GM13977 (cell line): ENCODE data around the gene KLHL1.

Experiments used
- DNase-seq: peaks from one replicate; pipeline ENCODE4 v3.0.0; 2012; ENCODE audit warnings: low spot score
- in situ Hi-C: fragments of 300-500 bp; cut with MboI; formaldehyde crosslinking; loops from one replicate; pipeline ENCODE4 v1.12.0; 2022; ENCODE audit warnings: low sequenced_read_pairs, low pct_unique_long_range_greater_than_20kb, mixed read lengths, inconsistent platforms; ENCODE audit not compliant: unreplicated experiment
- TF ChIP-seq, protein P1 (sequence below): IDR thresholded peaks from 2 replicates; pipeline ENCODE4 v1.5.1; 2012; ENCODE audit warnings: mild to moderate bottlenecking, control low read depth; ENCODE audit not compliant: insufficient read depth; ENCODE audit errors: extremely low read depth, missing control alignments

The KLHL1 gene

DNA sequence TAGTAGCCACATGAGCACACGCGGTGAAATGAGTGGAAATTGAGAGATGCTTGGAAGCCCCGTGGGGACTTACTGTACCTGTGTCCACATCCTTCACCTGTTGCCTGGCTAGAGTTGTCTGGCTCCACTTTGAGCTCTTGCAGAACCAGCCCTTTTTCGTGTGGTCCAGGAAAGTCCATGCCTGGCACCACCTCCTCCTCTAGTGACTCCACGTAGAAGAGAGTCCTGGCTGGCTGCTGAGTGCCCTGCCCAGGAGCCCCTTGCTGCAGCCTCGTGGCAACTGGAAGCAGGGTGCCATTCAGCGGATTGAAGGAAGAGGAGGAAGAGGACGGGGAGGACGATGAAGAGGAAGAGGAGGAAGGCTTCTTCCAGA is 1.1 kb downstream of the KLHL1 start:
- in situ Hi-C loops, result no loop called here
- DNase-seq, result no peak
- TF ChIP-seq, protein P1, sequence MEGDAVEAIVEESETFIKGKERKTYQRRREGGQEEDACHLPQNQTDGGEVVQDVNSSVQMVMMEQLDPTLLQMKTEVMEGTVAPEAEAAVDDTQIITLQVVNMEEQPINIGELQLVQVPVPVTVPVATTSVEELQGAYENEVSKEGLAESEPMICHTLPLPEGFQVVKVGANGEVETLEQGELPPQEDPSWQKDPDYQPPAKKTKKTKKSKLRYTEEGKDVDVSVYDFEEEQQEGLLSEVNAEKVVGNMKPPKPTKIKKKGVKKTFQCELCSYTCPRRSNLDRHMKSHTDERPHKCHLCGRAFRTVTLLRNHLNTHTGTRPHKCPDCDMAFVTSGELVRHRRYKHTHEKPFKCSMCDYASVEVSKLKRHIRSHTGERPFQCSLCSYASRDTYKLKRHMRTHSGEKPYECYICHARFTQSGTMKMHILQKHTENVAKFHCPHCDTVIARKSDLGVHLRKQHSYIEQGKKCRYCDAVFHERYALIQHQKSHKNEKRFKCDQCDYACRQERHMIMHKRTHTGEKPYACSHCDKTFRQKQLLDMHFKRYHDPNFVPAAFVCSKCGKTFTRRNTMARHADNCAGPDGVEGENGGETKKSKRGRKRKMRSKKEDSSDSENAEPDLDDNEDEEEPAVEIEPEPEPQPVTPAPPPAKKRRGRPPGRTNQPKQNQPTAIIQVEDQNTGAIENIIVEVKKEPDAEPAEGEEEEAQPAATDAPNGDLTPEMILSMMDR, result no peak

DNA sequence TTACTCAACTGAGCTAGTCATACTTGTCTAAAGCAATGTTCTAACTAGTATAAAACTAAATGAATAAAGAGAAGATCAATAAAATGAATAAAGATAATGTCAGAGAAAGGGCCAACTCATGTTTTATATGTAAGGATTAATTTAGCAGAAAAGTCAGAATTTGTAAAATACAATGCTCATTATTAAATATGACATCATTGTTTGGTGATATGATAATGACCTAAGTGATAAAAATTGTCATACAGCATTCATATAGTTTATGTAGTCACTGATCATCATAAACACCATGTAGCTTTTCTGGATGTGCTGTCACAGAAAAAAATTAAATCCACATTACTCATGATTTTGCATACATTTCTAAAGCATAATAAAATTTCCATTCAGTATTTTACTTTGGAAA is 3.8 kb downstream of the KLHL1 start:
- TF ChIP-seq, protein P1, result no peak
- DNase-seq, result no peak
- in situ Hi-C loops, result no loop called here

DNA sequence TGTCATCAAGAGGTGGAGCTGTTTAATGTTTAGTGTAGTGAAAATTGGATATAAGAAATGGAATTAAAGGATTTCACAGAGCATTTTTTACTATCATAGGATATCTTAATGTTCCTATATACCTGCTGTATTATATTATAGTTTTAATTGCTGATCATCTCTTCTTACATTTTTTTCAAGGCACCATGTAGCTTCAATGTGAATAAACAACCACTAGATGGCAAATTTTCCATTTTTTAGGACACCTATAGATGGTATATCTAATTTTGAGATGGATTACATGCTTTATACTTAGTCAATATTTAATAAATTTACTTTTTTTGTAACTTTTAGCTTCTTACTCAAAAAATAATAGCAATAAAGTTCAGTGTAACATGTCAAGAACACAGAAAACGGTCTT is 9.6 kb downstream of the KLHL1 start:
- in situ Hi-C loops, result no loop called here
- TF ChIP-seq, protein P1, result no peak
- DNase-seq, result no peak

DNA sequence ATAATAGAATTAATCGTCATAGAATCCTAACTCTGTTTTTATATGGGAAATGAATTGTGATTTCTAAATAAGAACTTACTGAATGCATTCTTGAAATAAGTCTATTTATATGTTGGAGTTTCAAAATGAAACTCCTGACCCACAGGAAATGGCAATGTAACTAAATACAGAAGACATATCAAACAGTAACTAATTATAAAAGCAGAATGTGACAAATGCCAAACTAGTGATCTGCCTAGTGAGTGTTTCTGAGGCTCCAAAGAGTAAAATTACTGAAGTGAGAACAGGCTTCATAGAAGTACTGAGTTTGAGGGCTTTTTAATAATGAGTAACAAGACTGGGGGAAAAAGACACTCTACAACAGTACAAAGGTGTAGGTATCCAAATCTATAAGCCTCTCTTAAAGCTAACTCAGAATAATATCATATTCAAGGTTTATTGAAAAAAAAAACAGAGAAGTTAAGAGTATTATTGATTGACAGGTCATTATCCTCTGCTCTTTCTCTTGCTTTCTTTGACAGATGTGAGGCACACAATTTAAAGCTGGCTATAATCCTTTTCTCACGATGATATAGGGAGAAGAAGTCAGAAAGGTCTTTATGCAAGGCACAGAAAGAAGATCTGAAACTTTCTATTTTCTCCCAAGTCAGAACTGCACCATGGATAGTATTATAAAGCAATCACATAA is 18.1 kb downstream of the KLHL1 start:
- in situ Hi-C loops, result no loop called here
- TF ChIP-seq, protein P1, result no peak
- DNase-seq, result no peak

DNA sequence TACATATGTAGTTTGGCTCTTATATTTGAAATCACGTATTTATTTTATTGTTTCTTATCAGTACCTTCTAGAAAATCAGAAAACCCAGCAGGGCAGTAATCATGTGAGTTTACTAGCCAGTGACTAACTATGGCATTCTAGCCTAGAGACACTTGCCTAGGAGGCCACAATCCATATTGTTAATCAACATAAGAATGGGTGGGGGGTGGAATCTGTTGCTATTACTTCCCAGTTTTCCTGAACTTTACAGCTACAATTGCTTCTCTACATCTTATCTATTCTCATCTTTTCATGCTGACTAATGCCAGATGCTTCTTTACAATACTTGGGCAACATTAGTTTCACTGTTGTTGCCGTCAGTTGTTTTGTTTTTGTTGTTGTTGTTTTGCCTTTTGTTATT is 19.3 kb downstream of the KLHL1 start:
- DNase-seq, result no peak
- in situ Hi-C loops, result no loop called here
- TF ChIP-seq, protein P1, result no peak

DNA sequence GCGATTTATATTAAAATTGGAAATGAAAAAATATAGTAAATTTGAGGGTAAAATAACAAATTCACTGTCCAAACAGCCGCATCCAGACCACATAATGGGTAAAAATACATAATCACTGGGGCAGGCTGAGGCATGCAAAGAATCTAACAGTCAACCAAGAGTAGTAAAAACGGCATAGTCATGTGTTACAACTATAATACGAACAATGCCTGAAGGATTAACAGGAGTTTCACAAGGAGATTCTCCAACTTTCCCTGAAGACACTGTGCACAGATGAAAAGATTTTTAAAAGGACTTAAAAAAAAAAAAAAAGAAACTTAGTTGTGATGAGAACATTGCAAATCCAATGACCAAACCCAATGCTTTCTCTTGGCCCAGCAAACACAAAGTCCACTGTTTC is 21.0 kb downstream of the KLHL1 start:
- DNase-seq, result no peak
- in situ Hi-C loops, result no loop called here

More for the DNA sequence above, 21.0 kb downstream of the KLHL1 start:
- TF ChIP-seq, protein P1, result no peak
